Measurements from ENCODE around the gene SMAD2. TPM values are rescaled to one million over a fixed set of nuclear protein-coding genes. Genes with fewer than 3 reads are reported as not detected.

Gene SMAD2
- total and polyA plus RNA-seq, 2 of the 8 experiments (the other 6 are each of a cell fraction or from before 2014, with no cell fraction given): 28.4 to 124 TPM

- no peak for TF ChIP-seq CHD7 (IDR thresholded peaks at IDR 0.05; ENCODE audit: insufficient replicate concordance, low read length)
- no peak for TF ChIP-seq NRF1 (IDR thresholded peaks at IDR 0.05; ENCODE audit: low read depth, low read length)
- no peak for TF ChIP-seq CTBP2 (IDR thresholded peaks at IDR 0.05; ENCODE audit: borderline replicate concordance, insufficient read depth, insufficient read length, low read length)
- no peak for TF ChIP-seq RBBP5 (IDR thresholded peaks at IDR 0.05; ENCODE audit: borderline replicate concordance, low read depth, low read length)
- no peak for TF ChIP-seq GTF2F1 (IDR thresholded peaks at IDR 0.05; ENCODE audit: borderline replicate concordance, low read depth, low read length)
- TF ChIP-seq SAP30 (IDR thresholded peaks at IDR 0.05; ENCODE audit: insufficient read depth, insufficient replicate concordance, low read length): no peak
- TF ChIP-seq RNF2 (IDR thresholded peaks at IDR 0.05; ENCODE audit: borderline replicate concordance, low read depth, low read length, missing control alignments, poor library complexity, severe bottlenecking): no peak
- no peak for TF ChIP-seq RAD21 (IDR thresholded peaks at IDR 0.05 in 1 of 2, conservative IDR thresholded peaks at IDR 0.05 in 1 of 2; ENCODE audit: low read depth in 2 of 2, low read length in 2 of 2)
- no peak for TF ChIP-seq SIRT6 (IDR thresholded peaks at IDR 0.05; ENCODE audit: low read length)
- TF ChIP-seq RXRA (IDR thresholded peaks at IDR 0.05; ENCODE audit: insufficient read depth, low read depth, low read length): no peak
- TF ChIP-seq CHD1 (IDR thresholded peaks at IDR 0.05; ENCODE audit: low read depth, low read length): no peak
Measured at GRCh38 chr18:47888156-47888555, 42.3 kb downstream of the SMAD2 start (continued).
